HepG2 (cell line): ENCODE results near the gene FOXN3. TPM values are rescaled to one million over a fixed set of nuclear protein-coding genes. Genes with fewer than 3 reads are reported as not detected.

Source experiments
- ATAC-seq: fragments of 200-7000 bp; cut with Tn5 transposase; 3 replicates; pipeline ENCODE4 v1.9.1; 2020; ENCODE audit warnings: mild to moderate bottlenecking, moderate library complexity
- BruUV-seq: library from RNA; stranded (reverse); fragments of 400-500 nt; replicated peaks from 2 replicates; lab custom pipeline; 2021; lab: Mats Ljungman, UMichigan
- CTCF ChIA-PET: fragments of 300-600 bp; formaldehyde crosslinking; extraction: SDS; loops from one replicate; lab custom pipeline; 2021; ENCODE audit warnings: low total read pairs, inconsistent platforms, low intra/inter-chr PET ratio; lab: Yijun Ruan, JAX
- POLR2A ChIA-PET: fragments of 350-600 bp; sonication (Branson Sonifier 250); formaldehyde crosslinking; loops from one replicate; lab custom pipeline; 2020; ENCODE audit warnings: antibody characterized with exemption, inconsistent platforms; lab: Yijun Ruan, JAX
- DNase-seq: peaks from one replicate; pipeline ENCODE4 v3.0.0-alpha.2; 2015; ENCODE audit warnings: low spot score
- FAIRE-seq: peaks from 3 replicates; lab custom pipeline; 2011; peaks lifted over from hg19 to GRCh38; lab: Jason Lieb, UNC
- H2AFZ ChIP-seq: one replicate; pipeline ENCODE4 v1.6.1; 2011; ENCODE audit warnings: low read length, inconsistent platforms
- H3K27ac ChIP-seq: fragments of 300-600 bp; 3 replicates; pipeline ENCODE4 v1.8.0; 2011; ENCODE audit warnings: mixed run types, mild to moderate bottlenecking, mixed read lengths, low read length, inconsistent platforms; ENCODE audit not compliant: insufficient read depth; ENCODE audit errors: extremely low read length
- H3K27me3 ChIP-seq, 2 experiments: fragments of 200-600 bp in 1 of 2; 2 replicates in 1 of 2; 3 replicates in 1 of 2; pipeline versions ENCODE4 v1.6.0 to v1.8.0; 2011; ENCODE audit warnings: low read length in 2 of 2, mild to moderate bottlenecking in 2 of 2, moderate library complexity in 2 of 2, inconsistent platforms in 1 of 2; ENCODE audit not compliant: insufficient read depth in 2 of 2, control insufficient read depth in 1 of 2
- H3K36me3 ChIP-seq, 2 experiments: fragments of 200-600 bp in 1 of 2; replicated peaks in 1 of 2; 2 replicates in 1 of 2; 3 replicates in 1 of 2; pipeline versions ENCODE4 v1.5.1 to v1.8.0; 2011; ENCODE audit warnings: low read length in 2 of 2, inconsistent platforms in 1 of 2; ENCODE audit not compliant: insufficient read depth in 2 of 2, control insufficient read depth in 1 of 2
- H3K4me1 ChIP-seq: 2 replicates; pipeline ENCODE4 v1.5.1; 2012; ENCODE audit warnings: low read length, inconsistent platforms; ENCODE audit not compliant: insufficient read depth
- H3K4me2 ChIP-seq: 2 replicates; pipeline ENCODE4 v1.6.0; 2011; ENCODE audit warnings: low read depth, low read length, inconsistent platforms
- H3K4me3 ChIP-seq, 3 experiments: fragments of 200-600 bp in 1 of 3; sonication (generic), shearing (Covaris generic) in 1 of 3; replicated peaks in 1 of 3; 2 replicates each; pipeline ENCODE4 v1.5.1; 2011 to 2016; ENCODE audit warnings: low read length in 3 of 3, inconsistent platforms in 2 of 3, low read depth in 2 of 3, mild to moderate bottlenecking in 2 of 3, control low read depth in 1 of 3, mixed read lengths in 1 of 3; ENCODE audit not compliant: insufficient read depth in 1 of 3
- H3K79me2 ChIP-seq: one replicate; pipeline ENCODE4 v1.6.1; 2011; ENCODE audit warnings: low read length, inconsistent platforms; ENCODE audit not compliant: insufficient read depth
- H3K9ac ChIP-seq: 2 replicates; pipeline ENCODE4 v1.6.0; 2011; ENCODE audit warnings: mild to moderate bottlenecking, low read depth, low read length, inconsistent platforms; ENCODE audit not compliant: insufficient read depth
- H3K9me3 ChIP-seq: 2 replicates; pipeline ENCODE4 v1.5.1; 2012; ENCODE audit warnings: mild to moderate bottlenecking, low read length
- H4K20me1 ChIP-seq: 2 replicates; pipeline ENCODE4 v1.6.0; 2011; ENCODE audit warnings: inconsistent platforms, mild to moderate bottlenecking, low read length, moderate library complexity; ENCODE audit not compliant: insufficient read depth
- CBX5 ChIP-seq: sonication (generic); formaldehyde crosslinking; IDR thresholded peaks from 2 replicates; pipeline ENCODE4 v1.4.0; 2020; ENCODE audit warnings: missing genetic modification reagents, borderline replicate concordance
- CSRNP1 ChIP-seq: sonication (generic); formaldehyde crosslinking; IDR thresholded peaks from 2 replicates; pipeline ENCODE4 v1.8.1; 2023; ENCODE audit warnings: mild to moderate bottlenecking, missing genetic modification reagents
- MAZ ChIP-seq, 2 experiments: sonication (generic) in 1 of 2; formaldehyde crosslinking in 1 of 2; IDR thresholded peaks; 2 replicates each; pipeline versions ENCODE4 v1.5.0 to v1.6.1; 2012 to 2020; ENCODE audit warnings: low read depth in 2 of 2, mild to moderate bottlenecking in 2 of 2, borderline replicate concordance in 1 of 2, improper control_type of control experiment in 1 of 2, low read length in 1 of 2, missing genetic modification reagents in 1 of 2, moderate library complexity in 1 of 2
- PREB ChIP-seq: sonication (generic); formaldehyde crosslinking; IDR thresholded peaks from 2 replicates; pipeline ENCODE4 v1.4.0; 2020; ENCODE audit warnings: missing genetic modification reagents
- TRIM24 ChIP-seq: sonication (generic); formaldehyde crosslinking; IDR thresholded peaks from 2 replicates; pipeline ENCODE4 v1.8.0; 2022; ENCODE audit warnings: mild to moderate bottlenecking, missing genetic modification reagents
- ZMAT5 ChIP-seq: sonication (generic); formaldehyde crosslinking; IDR thresholded peaks from 2 replicates; pipeline ENCODE4 v1.5.0; 2020; ENCODE audit warnings: mild to moderate bottlenecking, low read depth, missing genetic modification reagents, borderline replicate concordance
- ZMYM4 ChIP-seq: sonication (generic); formaldehyde crosslinking; IDR thresholded peaks from 2 replicates; pipeline ENCODE4 v1.8.1; 2023; ENCODE audit warnings: mild to moderate bottlenecking, missing genetic modification reagents
- ZNF30 ChIP-seq: sonication (generic); formaldehyde crosslinking; IDR thresholded peaks from 2 replicates; pipeline ENCODE4 v1.5.0; 2020; ENCODE audit warnings: mild to moderate bottlenecking, missing genetic modification reagents
- WGBS: methylation state at CpG from one replicate; pipeline ENCODE4 v1.1.6; 2017; ENCODE audit warnings: low lambda C conversion rate; 5-methylcytosine and 5-hydroxymethylcytosine counted together
- in situ Hi-C: cut with HindIII; loops from 2 replicates; pipeline ENCODE4 v1.10.0; 2017; ENCODE audit warnings: low pct_unique_long_range_greater_than_20kb; ENCODE audit not compliant: extremely low pct_ligation_motif_present
- intact Hi-C: fragments of 100-400 bp; cut with micrococcal nuclease; formaldehyde crosslinking; loops from one replicate; pipeline ENCODE4 v1.10.0; 2022; ENCODE audit not compliant: unreplicated experiment
- polyA plus RNA-seq, 8 experiments: library from polyadenylated mRNA; depleted of rRNA in 3 of 8; stranded (reverse) in 7 of 8; unstranded in 1 of 8; fragments of >200 nt; fragmentation: Illumina TruSeq in 4 of 8; extraction: Trizol in 4 of 8; gene quantifications; 2 replicates each; pipeline versions ENCODE4 v1.2.1 to v1.2.3, GENCODE V29; 2011 to 2016; ENCODE audit warnings: low read depth in 4 of 8, missing spikeins in 1 of 8, mixed read lengths in 1 of 8; ENCODE audit not compliant: insufficient read depth in 1 of 8
- total RNA-seq, 5 experiments: library from RNA; depleted of rRNA; stranded (reverse); fragments of >200 nt; fragmentation: Illumina TruSeq; extraction: Trizol; gene quantifications; 2 replicates each; pipeline ENCODE4 v1.2.3, GENCODE V29; 2016; ENCODE audit warnings: low read depth in 1 of 5

Gene FOXN3
- total and polyA plus RNA-seq, 2 of the 13 experiments (the other 11 are each of a cell fraction or from before 2014, with no cell fraction given) = 32.4 to 70.2 TPM

- peaks cover 15% of the 10 kb centered on the region for H4K20me1 ChIP-seq
- FAIRE-seq (no peak), ATAC-seq (no peak), DNase-seq (no peak)
- H3K4me3 ChIP-seq = no peak overlapping the region
- TF ChIP-seq CBX5 (CRISPR knock-in tag) (no peak), ZMAT5 (no peak), ZMYM4 (CRISPR knock-in tag) (no peak), PREB (no peak), ZNF30 (no peak), TRIM24 (CRISPR knock-in tag) (no peak), CSRNP1 (CRISPR knock-in tag) (no peak), MAZ (IDR thresholded peaks at IDR 0.05; ENCODE audit: borderline replicate concordance, low read depth, low read length) (no peak), MAZ (CRISPR knock-in tag; IDR thresholded peaks at IDR 0.05; ENCODE audit: low read depth) (no peak)
- BruUV-seq = no TSS peak
- H3K27me3 ChIP-seq = no peaks in the 10 kb centered on the region; a peak in 1 of 5 replicates
- WGBS = 92% methylated on average over 4 of the region's 4 CpGs
- H3K36me3 ChIP-seq = peaks cover 10 to 67% of the 10 kb centered on the region in 2 experiments; a peak in 4 of 5 replicates
- no peak overlapping the region for H2AFZ ChIP-seq
- H3K27ac ChIP-seq = no peak overlapping the region
- ChIA-PET CTCF (no interaction called here), POLR2A (no interaction called here)
- peaks cover 39% of the 10 kb centered on the region for H3K79me2 ChIP-seq
- H3K9me3 ChIP-seq = no peaks in the 10 kb centered on the region
- no peak overlapping the region for H3K4me2 ChIP-seq
- no peaks in the 10 kb centered on the region for H3K4me1 ChIP-seq
- in situ Hi-C loops (no loop called here), intact Hi-C loops (no loop called here)
- H3K9ac ChIP-seq = no peak overlapping the region
Observed at GRCh38 chr14:89282191-89282590, 134.8 kb downstream of the FOXN3 start.
